ENCODE results near the gene LRRC4C. TPM values are rescaled to one million over a fixed set of nuclear protein-coding genes. Genes with fewer than 3 reads are reported as not detected.

Gene LRRC4C
- total RNA-seq, 2 donors from 2014 or later: 1.3 TPM; not detected in 1

DNA sequence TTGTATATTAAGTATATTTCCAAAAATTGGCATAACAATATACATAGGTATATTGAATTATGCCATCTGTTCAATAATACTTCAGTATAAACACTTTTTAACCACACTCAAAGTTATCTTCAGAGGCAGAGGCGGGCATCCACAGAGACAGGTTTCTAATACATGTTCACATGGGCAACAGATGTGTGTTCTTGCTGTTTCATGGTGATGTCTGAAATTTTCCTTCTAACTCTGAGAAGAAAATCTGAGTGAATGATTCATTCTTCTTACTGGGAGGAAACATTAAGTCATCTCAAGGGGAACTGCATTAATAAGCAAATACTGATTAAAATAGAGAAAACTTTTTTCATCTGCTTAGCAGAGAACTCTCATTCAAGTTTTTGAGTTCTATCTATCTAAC lies 1074.5 kb downstream of the LRRC4C start:
- WGBS, 2 donors: 71 to 81% methylated on average over 1 of the region's 1 CpG
- peaks cover 4% of the 10 kb centered on the region for H3K4me1 ChIP-seq

DNA sequence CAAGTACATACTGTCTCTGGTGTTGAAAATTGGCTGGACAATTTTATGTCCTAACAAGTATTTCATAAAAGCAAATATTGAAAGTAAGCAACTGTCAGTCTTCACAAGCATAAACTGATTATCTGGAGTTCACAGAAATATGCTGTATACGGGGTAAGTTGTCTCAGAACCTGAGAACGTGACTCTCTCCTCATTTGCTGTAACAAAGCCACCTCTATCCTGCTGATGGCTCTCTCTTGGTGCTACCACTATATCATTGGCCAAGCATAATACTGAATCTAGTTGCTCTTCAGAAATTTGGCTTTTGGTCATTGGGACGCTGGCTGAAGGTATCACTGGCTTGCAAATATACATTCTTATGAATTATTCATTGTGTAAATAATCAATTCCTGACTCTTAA lies 1078.0 kb downstream of the LRRC4C start:
- no peaks in the 10 kb centered on the region for H3K36me3 ChIP-seq (replicated peaks in 1 of 2; ENCODE audit: insufficient read depth in 1 of 2, low read depth in 2 of 2)
- DNase-seq (no peak), ATAC-seq (no peak)
- intact Hi-C loops (cut with DNase I): no loop called here
- H3K27me3 ChIP-seq: no peaks in the 10 kb centered on the region
- H3K9me3 ChIP-seq: no peaks in the 10 kb centered on the region
- WGBS, 2 donors: 57 to 62% methylated on average over 3 of the region's 3 CpGs
- no peak for TF ChIP-seq POLR2A (IDR thresholded peaks at IDR 0.05)
- TF ChIP-seq, protein P1, sequence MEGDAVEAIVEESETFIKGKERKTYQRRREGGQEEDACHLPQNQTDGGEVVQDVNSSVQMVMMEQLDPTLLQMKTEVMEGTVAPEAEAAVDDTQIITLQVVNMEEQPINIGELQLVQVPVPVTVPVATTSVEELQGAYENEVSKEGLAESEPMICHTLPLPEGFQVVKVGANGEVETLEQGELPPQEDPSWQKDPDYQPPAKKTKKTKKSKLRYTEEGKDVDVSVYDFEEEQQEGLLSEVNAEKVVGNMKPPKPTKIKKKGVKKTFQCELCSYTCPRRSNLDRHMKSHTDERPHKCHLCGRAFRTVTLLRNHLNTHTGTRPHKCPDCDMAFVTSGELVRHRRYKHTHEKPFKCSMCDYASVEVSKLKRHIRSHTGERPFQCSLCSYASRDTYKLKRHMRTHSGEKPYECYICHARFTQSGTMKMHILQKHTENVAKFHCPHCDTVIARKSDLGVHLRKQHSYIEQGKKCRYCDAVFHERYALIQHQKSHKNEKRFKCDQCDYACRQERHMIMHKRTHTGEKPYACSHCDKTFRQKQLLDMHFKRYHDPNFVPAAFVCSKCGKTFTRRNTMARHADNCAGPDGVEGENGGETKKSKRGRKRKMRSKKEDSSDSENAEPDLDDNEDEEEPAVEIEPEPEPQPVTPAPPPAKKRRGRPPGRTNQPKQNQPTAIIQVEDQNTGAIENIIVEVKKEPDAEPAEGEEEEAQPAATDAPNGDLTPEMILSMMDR (IDR thresholded peaks at IDR 0.05): no peak
- H3K27ac ChIP-seq: no peak overlapping the region
- no peak overlapping the region for H3K4me3 ChIP-seq
- H3K4me1 ChIP-seq: no peaks in the 10 kb centered on the region

More for the DNA sequence above, 1074.5 kb downstream of the LRRC4C start:
- Histone ChIP-seq H3K27me3 (no peaks in the 10 kb centered on the region), H3K36me3 (replicated peaks in 1 of 2; ENCODE audit: insufficient read depth in 1 of 2, low read depth in 2 of 2) (no peaks in the 10 kb centered on the region), H3K9me3 (no peaks in the 10 kb centered on the region), H3K4me3 (no peak overlapping the region), H3K27ac (no peak overlapping the region)
- TF ChIP-seq, protein P1 (IDR thresholded peaks at IDR 0.05): no peak
- no peak for TF ChIP-seq POLR2A (IDR thresholded peaks at IDR 0.05)
- intact Hi-C loops (cut with DNase I): no loop called here
- no peak for ATAC-seq
- DNase-seq: no peak

DNA sequence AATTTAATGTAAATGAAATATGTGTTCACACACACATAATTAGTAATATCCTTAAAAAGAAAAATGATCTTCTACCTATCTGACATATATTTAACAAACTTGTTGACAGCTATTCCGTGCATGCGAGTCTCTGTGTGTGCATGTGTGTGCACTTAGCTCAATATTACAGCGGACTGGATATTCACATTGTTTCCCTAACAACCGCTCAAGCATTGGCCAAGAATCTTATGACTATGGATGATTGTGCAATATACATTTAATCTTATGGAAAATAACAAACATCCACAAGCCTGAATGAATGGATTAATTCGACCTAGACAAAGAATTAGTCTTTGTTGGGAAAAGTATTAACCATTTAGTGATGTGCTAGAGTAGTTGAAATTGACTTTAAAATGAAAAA lies 1078.6 kb downstream of the LRRC4C start:
- Histone ChIP-seq H3K27me3 (no peaks in the 10 kb centered on the region), H3K4me3 (no peak overlapping the region), H3K27ac (no peak overlapping the region), H3K36me3 (replicated peaks in 1 of 2; ENCODE audit: insufficient read depth in 1 of 2, low read depth in 2 of 2) (no peaks in the 10 kb centered on the region), H3K9me3 (no peaks in the 10 kb centered on the region), H3K4me1 (no peaks in the 10 kb centered on the region)
- intact Hi-C loops (cut with DNase I): no loop called here
- ATAC-seq: no peak
- TF ChIP-seq, protein P1 (IDR thresholded peaks at IDR 0.05): no peak
- TF ChIP-seq POLR2A (IDR thresholded peaks at IDR 0.05): no peak
- 63 to 70% methylated on average over 5 of the region's 5 CpGs for WGBS, 2 donors
- no peak for DNase-seq

DNA sequence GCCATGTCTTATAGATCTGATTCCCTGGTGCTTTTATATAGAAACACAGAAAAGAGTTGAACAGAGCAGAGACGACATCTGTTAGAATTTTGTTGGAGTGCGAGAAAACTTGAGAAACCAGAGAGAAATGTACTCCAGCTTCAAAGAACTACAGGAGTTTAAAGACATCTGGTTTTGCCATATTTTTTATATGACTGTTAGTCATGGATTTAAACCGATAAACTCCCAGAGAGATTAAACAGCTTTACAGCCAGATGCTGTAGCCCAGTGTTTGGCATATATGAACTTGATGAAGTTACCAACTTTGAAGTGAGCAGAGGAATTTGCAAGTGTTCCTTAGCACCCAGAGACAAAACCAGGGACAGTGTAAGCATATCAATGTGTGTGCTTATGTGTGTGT lies 1083.1 kb downstream of the LRRC4C start:
- Histone ChIP-seq H3K4me1 (no peaks in the 10 kb centered on the region), H3K4me3 (no peak overlapping the region), H3K9me3 (no peaks in the 10 kb centered on the region), H3K27me3 (no peaks in the 10 kb centered on the region), H3K27ac (no peak overlapping the region), H3K36me3 (replicated peaks in 1 of 2; ENCODE audit: insufficient read depth in 1 of 2, low read depth in 2 of 2) (no peaks in the 10 kb centered on the region)
- 73 to 79% methylated on average over 3 of the region's 3 CpGs for WGBS, 2 donors
- intact Hi-C loops (cut with DNase I): no loop called here
- TF ChIP-seq POLR2A (IDR thresholded peaks at IDR 0.05): no peak
- TF ChIP-seq, protein P1 (IDR thresholded peaks at IDR 0.05): no peak
- no peak for ATAC-seq
- DNase-seq: no peak

DNA sequence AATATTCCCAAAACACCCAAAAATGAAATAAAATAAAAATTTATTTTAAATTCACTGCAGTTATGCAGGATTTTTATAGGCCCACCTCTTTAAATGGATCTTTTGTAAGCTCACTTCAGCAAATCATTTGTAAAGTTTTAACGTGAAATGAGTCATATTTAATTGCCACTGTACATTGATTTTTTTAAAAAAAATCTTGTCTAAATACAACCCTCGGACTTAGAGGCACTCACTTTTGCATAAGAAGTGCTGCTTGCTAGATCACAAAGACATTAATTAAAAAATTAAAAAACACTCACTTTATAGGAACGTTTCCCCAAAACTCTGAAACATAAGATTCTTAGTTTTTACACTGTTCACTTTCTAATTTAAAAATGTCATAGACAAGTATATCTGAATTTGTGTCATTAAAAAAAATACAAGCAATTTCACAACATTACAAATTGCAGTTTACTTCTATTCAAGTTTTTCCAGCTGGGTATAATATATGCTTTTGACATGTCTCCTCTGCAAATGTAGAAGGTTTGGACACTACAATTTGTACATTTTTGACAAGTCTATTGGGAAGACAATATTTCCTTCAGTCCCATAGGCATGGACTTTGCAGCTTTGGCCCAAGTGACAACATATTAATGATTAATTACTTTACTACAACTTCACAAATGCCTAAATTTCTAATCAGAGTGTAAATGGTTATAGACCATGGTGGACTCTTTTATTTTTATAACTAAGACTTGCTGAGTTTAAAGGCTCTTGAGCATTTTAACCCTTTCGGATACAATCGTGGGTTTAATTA lies 1088.4 kb downstream of the LRRC4C start:
- Histone ChIP-seq H3K27ac (no peak overlapping the region), H3K36me3 (replicated peaks in 1 of 2; ENCODE audit: insufficient read depth in 1 of 2, low read depth in 2 of 2) (no peaks in the 10 kb centered on the region), H3K4me1 (no peaks in the 10 kb centered on the region), H3K27me3 (no peaks in the 10 kb centered on the region), H3K9me3 (no peaks in the 10 kb centered on the region), H3K4me3 (no peak overlapping the region)
- ATAC-seq (no peak), DNase-seq (no peak)
- intact Hi-C loops (cut with DNase I): no loop called here
- 31 to 33% methylated on average over 5 of the region's 5 CpGs for WGBS, 2 donors
- TF ChIP-seq POLR2A (IDR thresholded peaks at IDR 0.05): no peak
- TF ChIP-seq, protein P1 (IDR thresholded peaks at IDR 0.05): no peak
